Mammary epithelial cell (primary cell): ENCODE results near the gene DDR2.

Source experiments
- CTCF ChIP-seq, 2 donors: IDR thresholded peaks in 1 of 2; conservative IDR thresholded peaks in 1 of 2; 2 replicates each; pipeline ENCODE4 v1.5.1; 2011 to 2012; ENCODE audit warnings: inconsistent platforms in 2 of 2, low read length in 2 of 2, mild to moderate bottlenecking in 2 of 2, control low read depth in 1 of 2, low read depth in 1 of 2; ENCODE audit not compliant: insufficient read depth in 1 of 2; ENCODE audit errors: extremely low read depth in 1 of 2
- EZH2 ChIP-seq: IDR thresholded peaks from 2 replicates; pipeline ENCODE4 v1.6.1; 2012; ENCODE audit warnings: low read length, inconsistent platforms, borderline replicate concordance

- no peak for TF ChIP-seq CTCF (conservative IDR thresholded peaks at IDR 0.05 in 1 of 2, IDR thresholded peaks at IDR 0.05 in 1 of 2; ENCODE audit: extremely low read depth in 1 of 2, insufficient read depth in 1 of 2, low read depth in 1 of 2, low read length in 2 of 2)
- TF ChIP-seq EZH2: no peak
These were observed 203.1 kb downstream of the DDR2 start for GRCh38 chr1:162835157-162835899.
